Endodermal cell (in vitro differentiated cells): ENCODE data around the gene ABCA7. TPM values are rescaled to one million over a fixed set of nuclear protein-coding genes. Genes with fewer than 3 reads are reported as not detected.

Experiments used
- DNase-seq: peaks from one replicate; pipeline ENCODE4 v3.0.0-alpha.2; 2017
- H3K27ac ChIP-seq: 2 replicates; pipeline ENCODE4 v1.5.1; 2013; ENCODE audit warnings: mild to moderate bottlenecking, low read depth, low read length, moderate library complexity
- H3K27me3 ChIP-seq: 2 replicates; pipeline ENCODE4 v1.6.1; 2013; ENCODE audit warnings: mild to moderate bottlenecking, low read length, moderate library complexity; ENCODE audit not compliant: insufficient read depth, control insufficient read depth, poor library complexity, severe bottlenecking
- H3K36me3 ChIP-seq: 2 replicates; pipeline ENCODE4 v1.7.0; 2013; ENCODE audit warnings: mild to moderate bottlenecking, low read length, moderate library complexity; ENCODE audit not compliant: control insufficient read depth, insufficient read depth
- H3K4me1 ChIP-seq: one replicate; pipeline ENCODE4 v1.7.0; 2013; ENCODE audit warnings: low read length; ENCODE audit not compliant: control insufficient read depth, insufficient read depth
- H3K4me3 ChIP-seq: 2 replicates; pipeline ENCODE4 v1.5.1; 2013; ENCODE audit warnings: mild to moderate bottlenecking, low read length, moderate library complexity
- H3K9ac ChIP-seq: 2 replicates; pipeline ENCODE4 v1.6.1; 2013; ENCODE audit warnings: mild to moderate bottlenecking, low read length, moderate library complexity; ENCODE audit not compliant: poor library complexity, severe bottlenecking; ENCODE audit errors: extremely low read depth
- H3K9me3 ChIP-seq: 2 replicates; pipeline ENCODE4 v1.6.1; 2013; ENCODE audit warnings: mild to moderate bottlenecking, low read length, moderate library complexity; ENCODE audit not compliant: control insufficient read depth
- H3K27ac Mint-ChIP-seq: 2 replicates; pipeline ENCODE4 v1.8.0; 2020; ENCODE audit warnings: mixed read lengths
- H3K27me3 Mint-ChIP-seq: 2 replicates; pipeline ENCODE4 v1.8.0; 2021; ENCODE audit warnings: mild to moderate bottlenecking, mixed read lengths; ENCODE audit not compliant: insufficient read depth
- H3K36me3 Mint-ChIP-seq: 2 replicates; pipeline ENCODE4 v1.8.0; 2020; ENCODE audit warnings: low read depth, mixed read lengths
- H3K4me1 Mint-ChIP-seq: 2 replicates; pipeline ENCODE4 v1.8.0; 2020; ENCODE audit warnings: mixed read lengths
- H3K4me3 Mint-ChIP-seq: 2 replicates; pipeline ENCODE4 v1.8.0; 2020; ENCODE audit warnings: mild to moderate bottlenecking, moderate library complexity, mixed read lengths
- H3K9me3 Mint-ChIP-seq: 2 replicates; pipeline ENCODE4 v1.8.0; 2020; ENCODE audit warnings: mild to moderate bottlenecking, mixed read lengths
- CTCF ChIP-seq: fragments of 200-600 bp; sonication (generic); conservative IDR thresholded peaks from 2 replicates; pipeline ENCODE4 v1.5.0; 2021; ENCODE audit warnings: antibody characterized with exemption, mild to moderate bottlenecking
- whole genome bisulfite sequencing, 2 experiments: methylation state at CpG; one replicate each; pipeline versions ENCODE4 v1.1.5 to v1.1.7; 2013; ENCODE audit warnings: missing lambda C conversion rate in 2 of 2, mixed read lengths in 1 of 2; ENCODE audit not compliant: insufficient coverage in 1 of 2, insufficient read length in 1 of 2; 5-methylcytosine and 5-hydroxymethylcytosine counted together
- total RNA-seq, 2 donors: library from RNA; stranded (reverse); fragmentation: NEBNext Ultra II Directional in 1 of 2; extraction: Animal tissue kit (Norgen Biotek cat#: 25700) in 1 of 2; gene quantifications; 2 replicates in 1 of 2; 3 replicates in 1 of 2; pipeline ENCODE4 v1.2.1, GENCODE V29; 2021

ABCA7 gene
- total RNA-seq, 2 donors from 2014 or later = 67.2 to 68.7 TPM

GRCh38 chr19:1081301-1082164 is 41.6 kb downstream of the ABCA7 start:
- H3K4me3 ChIP-seq = no peak overlapping the region

GRCh38 chr19:1082165-1082927 is 42.4 kb downstream of the ABCA7 start:
- H3K4me3 Mint-ChIP-seq = peak overlapping the region; percentile 68
- Histone ChIP-seq H3K4me3 (no peak overlapping the region), H3K9ac (no peak overlapping the region), H3K4me1 (no peaks in the 10 kb centered on the region), H3K27ac (no peak overlapping the region), H3K27me3 (no peaks in the 10 kb centered on the region), H3K36me3 (peaks cover 2% of the 10 kb centered on the region), H3K9me3 (no peaks in the 10 kb centered on the region)
- no peaks in the 10 kb centered on the region for H3K27me3 Mint-ChIP-seq
- peaks cover 1% of the 10 kb centered on the region for H3K4me1 Mint-ChIP-seq
- no peak for TF ChIP-seq CTCF
- no peaks in the 10 kb centered on the region for H3K9me3 Mint-ChIP-seq
- WGBS, 2 experiments = 55 to 65% methylated on average over 19 to 51 of the region's 51 CpGs
- H3K27ac Mint-ChIP-seq = peak overlapping the region; percentile 91
- peaks cover 11% of the 10 kb centered on the region for H3K36me3 Mint-ChIP-seq
- peak; percentile 100 for DNase-seq

More at GRCh38 chr19:1081301-1082164, 41.6 kb downstream of the ABCA7 start:
- Mint-ChIP-seq H3K27ac (peak overlapping the region; percentile 80), H3K27me3 (no peaks in the 10 kb centered on the region), H3K36me3 (peaks cover 11% of the 10 kb centered on the region), H3K4me3 (peak overlapping the region; percentile 68), H3K9me3 (no peaks in the 10 kb centered on the region), H3K4me1 (peaks cover 1% of the 10 kb centered on the region)
- TF ChIP-seq CTCF = peak; percentile 62
- H3K4me1 ChIP-seq = no peaks in the 10 kb centered on the region
- 91% methylated on average over 43 to 58 of the region's 58 CpGs for WGBS, 2 experiments
- no peak overlapping the region for H3K27ac ChIP-seq
- H3K27me3 ChIP-seq = no peaks in the 10 kb centered on the region
- no peaks in the 10 kb centered on the region for H3K9me3 ChIP-seq
- no peak overlapping the region for H3K9ac ChIP-seq
- no peaks in the 10 kb centered on the region for H3K36me3 ChIP-seq
- DNase-seq = no peak

GRCh38 chr19:1082928-1083816 is 43.3 kb downstream of the ABCA7 start:
- no peaks in the 10 kb centered on the region for H3K27me3 Mint-ChIP-seq

More at GRCh38 chr19:1082928-1083816, 43.3 kb downstream of the ABCA7 start:
- Histone ChIP-seq H3K36me3 (peaks cover 10% of the 10 kb centered on the region), H3K4me1 (no peaks in the 10 kb centered on the region), H3K9ac (no peak overlapping the region), H3K9me3 (no peaks in the 10 kb centered on the region), H3K27me3 (no peaks in the 10 kb centered on the region), H3K4me3 (no peak overlapping the region), H3K27ac (no peak overlapping the region)
- peaks cover 1% of the 10 kb centered on the region for H3K4me1 Mint-ChIP-seq
- no peak overlapping the region for H3K27ac Mint-ChIP-seq
- WGBS, 2 experiments = 90 to 94% methylated on average over 29 to 59 of the region's 59 CpGs
- H3K36me3 Mint-ChIP-seq = peaks cover 16% of the 10 kb centered on the region
- peak overlapping the region; percentile 68 for H3K4me3 Mint-ChIP-seq
- H3K9me3 Mint-ChIP-seq = no peaks in the 10 kb centered on the region
- no peak for DNase-seq
- no peak for TF ChIP-seq CTCF
